OCI-LY7 (cell line): ENCODE results near the gene C4orf50. TPM values are rescaled to one million over a fixed set of nuclear protein-coding genes. Genes with fewer than 3 reads are reported as not detected.

Experiments used
- BruUV-seq: library from RNA; stranded (reverse); fragments of 400-500 nt; replicated peaks from 2 replicates; lab custom pipeline; 2021; lab: Mats Ljungman, UMichigan
- CTCF ChIA-PET: fragments of 300-600 bp; sonication (Branson Sonifier 250); formaldehyde crosslinking; loops from one replicate; lab custom pipeline; 2022; ENCODE audit warnings: antibody characterized with exemption; ENCODE audit not compliant: unreplicated experiment; lab: Charles Lee
- POLR2A ChIA-PET: fragments of 300-600 bp; sonication (Branson Sonifier 250); formaldehyde crosslinking; loops from one replicate; lab custom pipeline; 2022; ENCODE audit warnings: antibody characterized with exemption; lab: Charles Lee
- DNase-seq: peaks from one replicate; pipeline ENCODE4 v3.0.0-alpha.2; 2015; ENCODE audit warnings: low spot score
- H2AFZ ChIP-seq: fragments of 200-600 bp; sonication (generic), shearing (Covaris generic); 2 replicates; pipeline ENCODE4 v1.6.1; 2014; ENCODE audit warnings: mild to moderate bottlenecking, antibody characterized with exemption, low read length, moderate library complexity
- H3K27ac ChIP-seq: fragments of 200-600 bp; sonication (generic); 2 replicates; pipeline ENCODE4 v1.5.1; 2014; ENCODE audit warnings: mixed run types, low read depth, mild to moderate bottlenecking, moderate library complexity, low read length, inconsistent platforms; ENCODE audit not compliant: poor library complexity, severe bottlenecking
- H3K36me3 ChIP-seq: fragments of 200-600 bp; sonication (generic); 2 replicates; pipeline ENCODE4 v1.6.1; 2014; ENCODE audit warnings: mild to moderate bottlenecking, antibody characterized with exemption, low read length, moderate library complexity, mixed read lengths; ENCODE audit not compliant: insufficient read depth
- H3K4me1 ChIP-seq: fragments of 200-600 bp; sonication (generic); 2 replicates; pipeline ENCODE4 v1.5.1; 2014; ENCODE audit warnings: mild to moderate bottlenecking, low read length; ENCODE audit not compliant: insufficient read depth, poor library complexity, severe bottlenecking
- H3K4me2 ChIP-seq: fragments of 200-600 bp; sonication (generic); 2 replicates; pipeline ENCODE4 v1.6.1; 2014; ENCODE audit warnings: mild to moderate bottlenecking, low read length
- H3K4me3 ChIP-seq: fragments of 200-600 bp; sonication (generic); 2 replicates; pipeline ENCODE4 v1.5.1; 2014; ENCODE audit warnings: mild to moderate bottlenecking, low read depth, low read length; ENCODE audit not compliant: poor library complexity, severe bottlenecking
- H3K79me2 ChIP-seq: fragments of 200-600 bp; sonication (generic); 2 replicates; pipeline ENCODE4 v1.6.1; 2016; ENCODE audit warnings: low read depth, mild to moderate bottlenecking, low read length, moderate library complexity, mixed read lengths; ENCODE audit not compliant: insufficient read depth
- H3K9me2 ChIP-seq: fragments of 200-600 bp; sonication (generic); 2 replicates; pipeline ENCODE4 v1.6.1; 2016; ENCODE audit warnings: mild to moderate bottlenecking, low read length, mixed read lengths; ENCODE audit not compliant: insufficient read depth
- H3K9me3 ChIP-seq: fragments of 200-600 bp; sonication (generic); 2 replicates; pipeline ENCODE4 v1.6.1; 2014; ENCODE audit warnings: mild to moderate bottlenecking, mixed run types, low read length, mixed read lengths
- H4K20me1 ChIP-seq: fragments of 200-600 bp; sonication (generic); 2 replicates; pipeline ENCODE4 v1.6.1; 2014; ENCODE audit warnings: mild to moderate bottlenecking, antibody characterized with exemption, low read length, moderate library complexity, mixed read lengths; ENCODE audit not compliant: insufficient read depth
- EZH2phosphoT487 ChIP-seq: fragments of 200-600 bp; sonication (generic); IDR thresholded peaks from 2 replicates; pipeline ENCODE4 v1.6.1; 2018; ENCODE audit warnings: low read depth, borderline replicate concordance, mild to moderate bottlenecking, mixed run types, antibody characterized with exemption, low read length, moderate library complexity, mixed read lengths
- intact Hi-C: fragments of 100-400 bp; cut with micrococcal nuclease; formaldehyde crosslinking; loops from one replicate; pipeline ENCODE4 v1.10.0; 2022; ENCODE audit not compliant: unreplicated experiment
- total RNA-seq, 2 experiments: library from RNA; depleted of rRNA in 1 of 2; stranded (reverse); fragments of >200 nt in 1 of 2; shearing (Covaris generic) in 1 of 2; gene quantifications; 2 replicates each; pipeline ENCODE4 v1.2.3, GENCODE V29; 2014 to 2022
- TF ChIP-seq, protein P1 (sequence below): fragments of 200-600 bp; sonication (generic); conservative IDR thresholded peaks from 2 replicates; pipeline ENCODE4 v1.5.1; 2014; ENCODE audit warnings: mild to moderate bottlenecking, antibody characterized with exemption, low read length, moderate library complexity, mixed read lengths

C4orf50 gene
- total RNA-seq, 2 experiments from 2014 or later = 0.06 TPM; not detected in 1

DNA sequence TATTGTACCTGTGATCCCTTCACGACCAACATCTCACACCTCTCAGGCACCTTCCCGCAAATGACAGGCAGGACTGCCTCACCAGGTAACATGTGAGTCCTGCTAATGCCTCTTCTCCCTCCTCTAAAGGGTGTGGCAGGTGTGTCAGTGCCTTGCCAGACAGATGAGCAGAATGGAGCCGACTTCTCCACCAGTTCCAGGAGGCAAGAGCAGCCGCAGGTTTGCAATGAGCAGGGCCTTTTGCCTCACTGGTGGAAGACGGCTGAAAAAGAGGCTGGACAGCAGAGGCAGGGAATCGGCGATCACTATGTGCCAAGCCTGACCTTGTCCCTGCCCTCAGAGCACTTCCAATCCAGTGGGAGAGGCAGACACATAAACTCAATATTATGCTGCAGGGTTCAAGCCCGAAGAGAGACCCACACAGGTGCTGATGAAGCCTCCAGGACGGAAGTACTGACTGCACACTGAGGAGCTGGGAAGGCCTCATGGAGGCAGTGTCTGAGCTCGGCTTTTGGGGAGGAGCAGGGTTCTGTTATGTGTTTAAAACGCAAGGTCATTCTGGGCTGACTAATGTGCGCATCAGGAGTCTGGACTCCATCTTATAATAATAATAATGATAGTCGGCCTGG lies 57.9 kb downstream of the C4orf50 start:
- H3K4me3 ChIP-seq = no peak overlapping the region
- intact Hi-C loops = no loop called here
- no peaks in the 10 kb centered on the region for H4K20me1 ChIP-seq
- H3K36me3 ChIP-seq = no peaks in the 10 kb centered on the region
- no peak for DNase-seq
- no peak overlapping the region for H3K27ac ChIP-seq
- no peaks in the 10 kb centered on the region for H3K79me2 ChIP-seq
- POLR2A ChIA-PET = no interaction called here
- BruUV-seq = no TSS peak
- H3K9me2 ChIP-seq = no peaks in the 10 kb centered on the region
- H3K4me2 ChIP-seq = no peak overlapping the region
- TF ChIP-seq, protein P1, sequence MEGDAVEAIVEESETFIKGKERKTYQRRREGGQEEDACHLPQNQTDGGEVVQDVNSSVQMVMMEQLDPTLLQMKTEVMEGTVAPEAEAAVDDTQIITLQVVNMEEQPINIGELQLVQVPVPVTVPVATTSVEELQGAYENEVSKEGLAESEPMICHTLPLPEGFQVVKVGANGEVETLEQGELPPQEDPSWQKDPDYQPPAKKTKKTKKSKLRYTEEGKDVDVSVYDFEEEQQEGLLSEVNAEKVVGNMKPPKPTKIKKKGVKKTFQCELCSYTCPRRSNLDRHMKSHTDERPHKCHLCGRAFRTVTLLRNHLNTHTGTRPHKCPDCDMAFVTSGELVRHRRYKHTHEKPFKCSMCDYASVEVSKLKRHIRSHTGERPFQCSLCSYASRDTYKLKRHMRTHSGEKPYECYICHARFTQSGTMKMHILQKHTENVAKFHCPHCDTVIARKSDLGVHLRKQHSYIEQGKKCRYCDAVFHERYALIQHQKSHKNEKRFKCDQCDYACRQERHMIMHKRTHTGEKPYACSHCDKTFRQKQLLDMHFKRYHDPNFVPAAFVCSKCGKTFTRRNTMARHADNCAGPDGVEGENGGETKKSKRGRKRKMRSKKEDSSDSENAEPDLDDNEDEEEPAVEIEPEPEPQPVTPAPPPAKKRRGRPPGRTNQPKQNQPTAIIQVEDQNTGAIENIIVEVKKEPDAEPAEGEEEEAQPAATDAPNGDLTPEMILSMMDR = no peak
- no peak for TF ChIP-seq EZH2phosphoT487
- H3K4me1 ChIP-seq = no peaks in the 10 kb centered on the region
- no peaks in the 10 kb centered on the region for H3K9me3 ChIP-seq
- H2AFZ ChIP-seq = no peak overlapping the region
- CTCF ChIA-PET = no interaction called here

DNA sequence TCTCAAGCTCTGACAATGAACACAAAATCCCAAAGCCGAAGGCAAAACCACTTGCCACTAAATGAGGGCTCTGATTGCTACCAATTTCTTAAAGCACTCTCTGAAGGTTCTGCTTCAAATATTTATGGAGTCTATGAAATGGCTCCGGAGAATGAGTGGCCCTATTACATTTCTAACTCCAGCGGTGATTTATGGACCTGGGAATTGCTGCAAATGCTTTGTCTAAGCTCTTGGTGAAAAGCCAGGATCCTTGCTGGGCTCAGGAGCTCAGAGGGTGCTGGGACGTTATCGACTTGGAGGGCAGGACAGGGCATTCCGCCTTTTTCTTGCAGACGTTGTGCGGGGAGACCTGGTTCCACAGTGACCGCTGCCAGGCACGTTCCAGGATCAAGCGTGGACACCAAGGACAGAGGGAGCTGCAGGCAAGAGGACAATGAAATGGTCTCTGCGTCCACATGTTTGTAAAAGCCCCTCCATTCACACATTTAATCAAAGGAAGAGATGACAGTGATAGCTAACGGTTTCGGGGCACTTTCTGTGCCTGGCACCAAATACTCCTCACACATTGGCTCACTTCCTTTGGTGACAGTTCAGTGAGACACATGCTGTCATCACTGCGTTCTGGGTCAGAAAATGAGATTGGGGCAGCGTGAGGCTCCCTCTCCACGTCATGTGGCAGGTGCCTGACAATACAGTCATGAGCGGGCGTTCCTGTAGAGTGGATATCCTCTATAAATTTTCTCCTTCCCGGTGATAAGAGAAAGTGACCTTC lies 58.8 kb downstream of the C4orf50 start:
- no peak overlapping the region for H2AFZ ChIP-seq
- no peaks in the 10 kb centered on the region for H3K36me3 ChIP-seq
- DNase-seq = no peak
- POLR2A ChIA-PET = no interaction called here
- no peaks in the 10 kb centered on the region for H3K9me3 ChIP-seq
- H3K4me2 ChIP-seq = no peak overlapping the region
- no peak overlapping the region for H3K4me3 ChIP-seq
- TF ChIP-seq, protein P1 = no peak
- TF ChIP-seq EZH2phosphoT487 = no peak
- no peaks in the 10 kb centered on the region for H3K79me2 ChIP-seq
- CTCF ChIA-PET = interaction anchor here (0.5 kb wide), 1 partner anchor 481 kb away, joined by 3 read pairs; no protein-coding TSS in a partner anchor
- no peaks in the 10 kb centered on the region for H4K20me1 ChIP-seq
- H3K27ac ChIP-seq = no peak overlapping the region
- intact Hi-C loops = no loop called here
- H3K9me2 ChIP-seq = no peaks in the 10 kb centered on the region
- no peaks in the 10 kb centered on the region for H3K4me1 ChIP-seq
- no TSS peak for BruUV-seq

DNA sequence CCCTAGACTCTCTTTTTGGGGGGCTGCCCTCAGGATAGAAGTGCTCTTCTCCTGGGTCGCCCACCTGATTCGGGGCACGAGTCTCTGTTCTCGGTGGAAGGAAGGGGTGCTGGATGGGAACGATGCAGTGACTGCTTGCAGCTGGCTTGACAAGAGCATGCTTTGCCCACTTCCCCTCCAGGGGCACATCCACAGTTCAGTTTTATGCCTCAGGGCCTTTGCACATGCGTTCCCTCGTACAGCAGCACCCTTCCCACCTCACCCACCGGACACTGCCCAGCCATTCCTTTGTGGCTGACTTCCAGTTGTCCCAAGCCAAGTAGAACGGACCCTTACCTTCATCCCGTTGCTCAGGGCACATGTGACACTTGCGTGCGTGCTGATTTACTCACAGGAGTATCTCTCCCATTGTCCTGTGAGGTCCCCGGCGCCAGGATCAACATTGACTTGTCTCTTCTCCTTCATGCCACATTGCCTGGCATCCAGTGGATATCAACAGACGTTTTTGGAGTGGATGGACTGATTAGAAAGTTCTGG lies 60.0 kb downstream of the C4orf50 start:
- no peaks in the 10 kb centered on the region for H3K4me1 ChIP-seq
- CTCF ChIA-PET = no interaction called here
- no peaks in the 10 kb centered on the region for H3K9me3 ChIP-seq
- DNase-seq = no peak
- intact Hi-C loops = no loop called here
- H4K20me1 ChIP-seq = no peaks in the 10 kb centered on the region
- no peaks in the 10 kb centered on the region for H3K36me3 ChIP-seq
- H2AFZ ChIP-seq = no peak overlapping the region
- no peaks in the 10 kb centered on the region for H3K9me2 ChIP-seq
- no TSS peak for BruUV-seq
- POLR2A ChIA-PET = no interaction called here
- H3K27ac ChIP-seq = no peak overlapping the region
- H3K79me2 ChIP-seq = no peaks in the 10 kb centered on the region
- TF ChIP-seq, protein P1 = no peak
- TF ChIP-seq EZH2phosphoT487 = no peak
- H3K4me3 ChIP-seq = no peak overlapping the region
- no peak overlapping the region for H3K4me2 ChIP-seq
